ENCODE results near the gene ARHGEF28.

- no peak for TF ChIP-seq CTCF (IDR thresholded peaks at IDR 0.05)
- TF ChIP-seq POLR2A (IDR thresholded peaks at IDR 0.05), result no peak
Observed at GRCh38 chr5:73668017-73668416, 42.0 kb downstream of the ARHGEF28 start.
